NCI-H446 (cell line): ENCODE measurements around the gene SREK1IP1.
"Not testable (repeated sequence)": the region's sequence is repeated elsewhere in the genome, so short reads cannot be mapped to it uniquely, and the experiment has no call there.

Source experiments
- DNase-seq, 2 experiments: peaks; one replicate each; lab custom pipeline; 2025; lab: John Stamatoyannopoulos, UW

SREK1IP1 gene

GRCh38 chr5:64765804-64766504 is 2.5 kb downstream of the SREK1IP1 start:
- DNase-seq, result no peak

GRCh38 chr5:64763948-64764503 is 4.5 kb downstream of the SREK1IP1 start:
- no peak for DNase-seq

- no peak for DNase-seq
Observed at GRCh38 chr5:64759960-64760660, 8.4 kb downstream of the SREK1IP1 start.

- DNase-seq, result no peak
Observed at GRCh38 chr5:64758901-64759300, 9.6 kb downstream of the SREK1IP1 start.

- no peak for DNase-seq
Observed at GRCh38 chr5:64754066-64754465, 14.4 kb downstream of the SREK1IP1 start.

GRCh38 chr5:64749385-64749784 is 19.1 kb downstream of the SREK1IP1 start:
- no peak for DNase-seq

GRCh38 chr5:64746446-64746845 is 22.0 kb downstream of the SREK1IP1 start:
- no peak for DNase-seq

- DNase-seq, result no peak
Observed at GRCh38 chr5:64744914-64745313, 23.6 kb downstream of the SREK1IP1 start.

- DNase-seq, result no peak
Observed at GRCh38 chr5:64742821-64743220, 25.7 kb downstream of the SREK1IP1 start.

- no peak for DNase-seq
Observed at GRCh38 chr5:64742411-64742810, 26.1 kb downstream of the SREK1IP1 start.

- DNase-seq, result no peak
Observed at GRCh38 chr5:64727150-64727549, 41.3 kb downstream of the SREK1IP1 start.

- DNase-seq, result no peak
Observed at GRCh38 chr5:64722588-64722987, 45.9 kb downstream of the SREK1IP1 start.

- not testable (repeated sequence) for DNase-seq
Observed at GRCh38 chr5:64714495-64714894, 54.0 kb downstream of the SREK1IP1 start.

GRCh38 chr5:64707191-64707590 is 61.3 kb downstream of the SREK1IP1 start:
- no peak for DNase-seq

GRCh38 chr5:64706074-64706473 is 62.4 kb downstream of the SREK1IP1 start:
- DNase-seq, result not testable (repeated sequence)

GRCh38 chr5:64700765-64701164 is 67.7 kb downstream of the SREK1IP1 start:
- no peak for DNase-seq

- not testable (repeated sequence) for DNase-seq
Observed at GRCh38 chr5:64696414-64696813, 72.1 kb downstream of the SREK1IP1 start.

GRCh38 chr5:64693636-64694035 is 74.9 kb downstream of the SREK1IP1 start:
- no peak for DNase-seq

GRCh38 chr5:64691291-64691690 is 77.2 kb downstream of the SREK1IP1 start:
- DNase-seq, result no peak

GRCh38 chr5:64690417-64691151 is 77.9 kb downstream of the SREK1IP1 start, which contains the start of gene SHISAL2B:
TSS of gene SHISAL2B (plus strand) at chr5:64690503. CDS start at chr5:64690624, 121 bp downstream.
- no peak for DNase-seq

GRCh38 chr5:64690104-64690416 is 78.4 kb downstream of the SREK1IP1 start:
- DNase-seq, result no peak

GRCh38 chr5:64688965-64689364 is 79.5 kb downstream of the SREK1IP1 start:
- DNase-seq, result no peak

- no peak for DNase-seq
Observed at GRCh38 chr5:64688391-64688790, 80.1 kb downstream of the SREK1IP1 start.
